ENCODE data around the gene NR0B2.
A peak's percentile ranks its signal among the peaks of the same experiment; 100 is the strongest.
"Not testable (repeated sequence)": the region's sequence is repeated elsewhere in the genome, so short reads cannot be mapped to it uniquely, and the experiment has no call there.

NR0B2 gene, protein sequence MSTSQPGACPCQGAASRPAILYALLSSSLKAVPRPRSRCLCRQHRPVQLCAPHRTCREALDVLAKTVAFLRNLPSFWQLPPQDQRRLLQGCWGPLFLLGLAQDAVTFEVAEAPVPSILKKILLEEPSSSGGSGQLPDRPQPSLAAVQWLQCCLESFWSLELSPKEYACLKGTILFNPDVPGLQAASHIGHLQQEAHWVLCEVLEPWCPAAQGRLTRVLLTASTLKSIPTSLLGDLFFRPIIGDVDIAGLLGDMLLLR

DNA sequence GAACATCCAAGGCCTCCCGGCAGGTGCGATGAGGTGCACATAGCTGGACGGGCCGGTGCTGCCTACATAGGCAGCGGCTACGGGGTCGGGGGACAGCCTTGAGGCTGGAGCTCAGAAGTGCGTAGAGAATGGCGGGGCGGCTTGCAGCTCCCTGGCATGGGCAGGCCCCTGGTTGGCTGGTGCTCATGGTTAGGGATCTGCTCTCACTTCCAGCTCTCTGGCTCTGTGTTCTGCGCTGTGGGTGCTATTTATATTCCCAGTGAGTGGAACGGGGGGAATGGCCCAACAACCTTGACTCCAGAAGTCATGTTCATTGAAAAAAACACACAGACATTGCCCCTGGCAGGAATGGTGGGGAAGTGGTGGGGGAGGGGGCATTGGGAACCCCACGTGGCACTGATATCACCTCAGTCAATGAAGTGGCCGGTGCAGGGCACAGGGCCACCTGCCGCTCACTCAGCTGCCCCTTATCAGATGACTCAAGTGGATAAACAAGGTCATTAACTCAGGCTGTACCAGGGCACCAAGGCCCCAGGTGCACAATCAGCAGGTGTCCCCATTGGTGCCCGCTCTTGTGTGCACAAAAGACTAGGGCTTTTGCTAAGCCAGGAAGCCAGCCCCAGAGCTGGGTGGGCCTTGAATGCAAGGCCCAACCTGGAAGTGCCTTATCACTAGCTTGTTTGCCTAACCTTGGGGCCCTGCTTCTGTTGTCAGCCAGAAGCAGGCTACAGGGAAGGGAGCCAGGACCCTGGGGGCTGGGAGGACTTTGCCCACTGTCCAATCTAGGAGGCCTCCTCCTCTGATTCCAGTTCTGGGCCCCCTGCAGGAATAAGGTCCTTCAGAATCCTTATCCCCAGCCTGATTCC, at the start of gene NR0B2:
Gene NR0B2, minus strand, starts transcription at position 222 of the 866 bp plus-strand sequence. Its CDS starts 35 bp downstream, at position 187.
- DNase-seq: no peak

DNA sequence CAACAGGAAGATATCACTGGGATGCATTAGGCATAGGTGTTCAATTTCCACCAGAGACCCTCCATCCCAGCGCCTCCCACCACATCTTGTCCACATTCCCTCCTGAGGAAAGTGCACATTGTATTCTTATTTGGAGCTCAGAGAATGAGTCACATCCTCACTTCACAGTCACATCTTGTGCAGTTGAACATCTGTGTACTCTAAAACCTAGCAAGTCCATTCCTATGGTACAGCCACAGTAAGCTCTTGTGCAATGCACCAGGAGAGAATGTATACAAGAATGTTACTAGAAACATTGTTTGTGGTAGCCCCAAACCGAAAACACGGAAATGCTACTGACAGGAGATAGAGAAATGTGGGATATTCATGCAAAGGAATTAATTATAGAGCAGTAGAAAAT, 48.1 kb upstream of the NR0B2 start:
- DNase-seq: no peak

DNA sequence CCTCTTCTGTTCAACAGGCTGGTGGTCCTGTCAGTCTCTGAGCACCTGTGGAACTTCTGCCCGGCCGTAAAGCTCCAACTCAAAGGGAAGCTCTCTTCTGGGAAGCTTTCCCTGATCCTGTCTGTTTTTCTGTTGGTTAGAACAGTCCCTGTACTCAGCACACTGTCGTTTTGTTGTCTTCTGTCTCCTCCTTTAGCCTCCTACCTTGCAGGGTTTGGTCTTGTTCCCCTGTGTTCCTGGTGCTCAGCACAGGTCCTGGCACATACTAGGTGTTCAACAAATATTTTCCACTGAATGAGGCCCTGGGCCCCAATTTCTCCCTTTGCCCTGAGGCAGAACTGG, 46.8 kb upstream of the NR0B2 start:
- DNase-seq: no peak

DNA sequence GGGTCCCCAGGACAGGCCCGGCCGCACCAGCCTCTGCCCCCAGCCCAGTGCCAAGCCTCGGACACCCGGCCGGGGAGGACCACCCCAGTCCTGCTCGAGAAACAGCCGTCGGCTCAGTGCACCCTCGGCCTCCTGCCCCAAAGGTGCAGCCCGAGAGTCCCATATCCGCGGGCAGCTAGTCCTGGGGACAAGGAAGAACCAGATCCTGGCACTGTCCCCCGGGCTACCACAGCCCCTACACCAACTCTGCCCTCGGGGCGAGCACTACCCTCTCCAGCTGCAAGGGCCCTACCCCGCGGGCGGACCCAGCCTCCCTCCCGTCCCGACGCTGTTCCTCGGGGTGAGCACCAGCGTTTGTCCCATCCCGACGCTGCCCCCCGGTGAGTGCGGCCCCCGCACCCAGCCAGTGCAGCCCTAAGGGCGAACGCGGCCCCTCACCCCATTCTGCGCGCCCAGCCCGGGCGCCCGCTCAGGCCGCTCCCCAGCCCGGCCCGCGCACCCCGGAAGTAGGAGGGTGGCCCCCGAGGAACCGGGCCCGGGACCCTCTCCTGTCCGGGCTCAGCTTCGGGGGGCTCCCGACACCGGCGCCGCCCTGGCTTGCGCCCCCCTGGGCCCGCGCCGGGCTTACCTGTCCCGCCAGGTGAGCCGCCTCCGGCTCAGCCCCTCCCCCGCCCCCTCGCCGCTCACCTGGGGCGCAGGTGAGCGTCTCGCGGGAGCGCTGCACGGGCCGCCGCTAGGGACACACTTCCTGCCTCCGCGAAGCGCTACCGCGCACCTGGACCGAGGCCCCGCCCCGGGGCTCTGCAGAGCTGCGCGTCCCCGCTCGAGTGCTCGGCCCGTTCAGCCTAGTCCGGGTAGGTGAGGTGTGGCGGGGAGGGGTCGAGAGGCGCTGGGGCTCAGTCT, 46.2 kb upstream of the NR0B2 start, which contains the start of gene KDF1:
Gene KDF1, minus strand, starts transcription at position 747 of the 903 bp plus-strand sequence. CDS start 8,088 bp downstream, outside the sequence.
- DNase-seq: no peak

DNA sequence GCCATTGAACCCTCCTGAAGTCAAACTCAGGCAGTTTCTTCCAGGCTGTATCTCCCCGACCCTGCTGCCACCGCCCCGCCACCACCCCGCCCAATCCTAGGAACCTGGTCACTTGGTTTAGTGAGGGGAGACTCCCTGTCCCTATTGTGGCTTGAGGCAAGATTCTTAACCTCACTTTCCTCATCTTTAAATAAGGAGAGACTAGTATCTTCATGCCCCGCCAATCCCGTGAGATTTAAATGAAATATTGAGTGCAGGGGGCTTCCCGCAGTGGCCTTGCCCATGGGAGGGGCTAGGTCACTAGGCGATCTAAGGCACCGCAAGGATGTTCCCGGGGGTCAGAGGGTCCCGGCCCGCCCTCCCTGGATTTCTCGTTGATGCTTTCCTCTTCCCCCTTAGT, 45.5 kb upstream of the NR0B2 start:
- no peak for DNase-seq

DNA sequence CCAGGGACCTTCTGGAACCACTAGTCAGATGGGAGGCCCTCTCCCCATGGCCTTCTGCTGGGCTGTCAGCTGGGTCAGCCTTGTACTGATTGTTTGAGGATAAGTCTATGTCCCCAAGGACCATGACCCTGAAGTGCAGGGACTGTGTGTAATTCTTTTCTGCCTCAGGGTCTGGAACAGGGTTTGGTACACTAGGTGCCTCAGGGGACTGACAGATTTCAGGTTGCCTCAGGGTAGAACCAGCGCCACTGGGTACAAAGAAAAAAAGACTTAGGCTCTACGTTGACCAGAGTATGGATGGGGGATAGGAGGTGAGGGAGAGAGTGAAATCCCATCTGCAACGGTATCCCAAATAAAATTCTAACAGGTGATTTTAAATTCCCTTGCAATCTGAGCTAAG, 43.5 kb upstream of the NR0B2 start:
- DNase-seq: no peak

DNA sequence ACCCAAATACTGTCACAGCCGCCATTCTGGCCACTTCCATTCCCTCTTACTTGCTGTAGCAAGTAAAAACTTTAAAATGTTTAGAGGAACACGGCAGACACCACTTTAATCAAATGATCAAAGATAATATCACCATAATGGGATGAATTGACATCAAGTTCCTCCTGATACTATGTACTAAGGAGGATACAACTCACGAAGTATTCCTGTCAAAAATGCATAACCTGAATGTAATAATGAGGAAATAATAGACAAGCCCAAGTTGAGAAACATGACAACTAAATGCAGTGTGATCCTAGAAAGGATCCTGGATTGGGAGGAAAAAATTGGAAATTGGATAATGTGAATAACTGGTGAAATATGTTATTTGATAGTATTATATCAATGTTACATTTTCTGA, 42.5 kb upstream of the NR0B2 start:
- no peak for DNase-seq

DNA sequence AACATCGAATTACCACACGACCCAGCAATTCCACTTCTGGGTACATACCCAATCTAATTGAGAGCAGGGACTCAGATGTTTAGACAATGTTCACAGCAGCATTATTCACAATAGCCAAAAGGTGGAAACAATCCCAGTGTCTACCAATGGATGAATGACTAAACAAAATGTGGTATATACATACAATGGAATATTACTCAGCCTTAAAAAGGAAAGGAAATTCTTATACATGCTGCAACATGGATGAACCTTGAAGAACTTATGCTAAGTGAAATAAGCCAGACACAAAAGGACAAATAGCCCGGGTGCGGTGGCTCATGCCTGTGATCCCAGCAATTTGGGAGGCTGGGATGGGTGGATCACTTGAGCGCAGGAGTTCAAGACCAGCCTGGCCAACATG, 39.6 kb upstream of the NR0B2 start:
- DNase-seq: no peak

DNA sequence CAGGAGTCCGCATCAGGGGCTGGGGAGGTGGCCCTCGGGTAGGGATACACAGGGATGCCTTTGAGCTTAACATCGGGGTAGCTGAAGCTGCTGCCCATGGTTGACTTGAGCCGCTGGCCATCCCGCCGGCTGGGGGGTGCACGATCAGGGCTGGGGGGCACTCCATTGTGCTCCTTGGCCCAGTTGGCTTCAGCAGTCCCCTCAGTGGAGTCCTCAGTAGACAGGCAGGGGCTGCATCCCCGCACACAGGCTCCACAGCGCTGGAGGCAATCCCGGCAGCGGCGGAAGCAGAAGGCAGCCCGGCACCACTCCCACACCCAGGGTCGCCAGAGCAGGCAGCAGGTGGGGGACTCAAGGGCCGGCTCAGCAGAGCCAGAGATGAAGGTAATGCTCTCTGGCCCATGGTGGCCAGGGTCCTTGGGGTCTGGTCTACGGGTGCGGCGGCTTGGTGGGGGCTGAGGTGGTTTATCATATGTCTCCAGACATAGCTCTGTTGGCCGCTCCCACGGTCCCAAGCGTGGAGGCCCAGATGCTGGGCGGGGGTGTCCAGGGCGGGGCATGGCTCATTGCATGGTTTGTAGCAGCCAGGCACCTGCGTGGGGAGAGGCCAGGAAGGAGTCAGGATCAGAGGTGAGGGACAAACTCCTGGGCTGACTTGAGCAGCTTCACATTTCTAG, 38.2 kb upstream of the NR0B2 start:
- no peak for DNase-seq

DNA sequence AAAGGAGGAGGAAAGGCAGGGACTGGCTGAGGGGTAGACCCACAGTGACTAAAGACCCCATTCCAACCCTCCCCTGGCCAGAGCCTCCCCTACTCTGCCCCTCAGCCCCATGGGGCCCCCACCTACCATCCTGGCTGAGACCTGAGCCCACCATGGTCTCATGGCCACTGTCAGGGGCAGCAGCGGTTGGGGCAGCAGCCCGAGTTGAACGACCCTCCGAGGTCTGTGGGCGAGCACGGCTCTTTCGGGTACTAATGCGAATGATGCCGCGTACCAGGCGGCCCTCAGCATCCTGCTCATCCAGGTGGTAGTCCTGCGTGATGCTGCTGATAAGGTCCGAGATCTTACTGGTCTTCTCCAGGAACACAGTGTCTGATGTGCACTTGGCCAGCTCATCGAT, 37.4 kb upstream of the NR0B2 start:
- no peak for DNase-seq

DNA sequence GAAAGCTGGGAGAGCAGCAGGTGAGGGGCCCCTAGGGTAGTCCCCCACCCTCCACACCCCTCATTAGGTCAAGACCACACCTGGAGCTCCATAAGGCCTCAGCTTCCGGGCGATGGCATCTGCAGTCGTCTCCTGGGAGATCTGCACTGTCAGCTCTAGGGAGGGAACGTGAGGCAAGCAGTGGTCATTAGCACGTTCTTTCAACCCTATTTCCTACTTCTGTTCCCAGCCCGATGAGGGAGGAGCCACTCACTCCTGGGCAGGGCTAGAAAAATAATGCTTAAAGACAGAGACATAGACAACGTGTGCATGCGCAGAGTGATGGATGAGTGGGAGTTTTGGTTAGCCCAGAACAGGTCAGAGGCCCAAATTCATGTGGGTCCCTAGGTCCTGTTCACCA, 36.8 kb upstream of the NR0B2 start:
- no peak for DNase-seq

DNA sequence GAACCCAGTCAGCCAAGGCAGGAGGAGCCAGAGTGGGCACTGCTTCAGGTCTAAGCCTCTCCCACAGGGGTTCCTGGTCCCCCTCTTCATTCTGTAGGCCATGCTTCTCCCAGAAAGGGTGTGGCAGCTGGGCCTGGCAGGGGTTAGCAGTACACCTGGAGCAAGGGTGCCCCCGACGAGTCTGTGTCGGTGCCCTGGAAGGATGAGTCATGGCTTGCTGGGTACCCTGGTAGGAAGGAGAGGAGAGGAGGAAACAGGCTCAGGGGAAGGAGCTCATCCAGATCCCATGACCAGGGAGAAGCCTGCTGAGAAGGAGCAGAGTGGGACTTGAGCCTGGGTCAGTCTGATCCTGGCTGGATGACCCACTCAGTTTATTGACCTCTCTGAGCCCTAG, 36.1 kb upstream of the NR0B2 start:
- no peak for DNase-seq

DNA sequence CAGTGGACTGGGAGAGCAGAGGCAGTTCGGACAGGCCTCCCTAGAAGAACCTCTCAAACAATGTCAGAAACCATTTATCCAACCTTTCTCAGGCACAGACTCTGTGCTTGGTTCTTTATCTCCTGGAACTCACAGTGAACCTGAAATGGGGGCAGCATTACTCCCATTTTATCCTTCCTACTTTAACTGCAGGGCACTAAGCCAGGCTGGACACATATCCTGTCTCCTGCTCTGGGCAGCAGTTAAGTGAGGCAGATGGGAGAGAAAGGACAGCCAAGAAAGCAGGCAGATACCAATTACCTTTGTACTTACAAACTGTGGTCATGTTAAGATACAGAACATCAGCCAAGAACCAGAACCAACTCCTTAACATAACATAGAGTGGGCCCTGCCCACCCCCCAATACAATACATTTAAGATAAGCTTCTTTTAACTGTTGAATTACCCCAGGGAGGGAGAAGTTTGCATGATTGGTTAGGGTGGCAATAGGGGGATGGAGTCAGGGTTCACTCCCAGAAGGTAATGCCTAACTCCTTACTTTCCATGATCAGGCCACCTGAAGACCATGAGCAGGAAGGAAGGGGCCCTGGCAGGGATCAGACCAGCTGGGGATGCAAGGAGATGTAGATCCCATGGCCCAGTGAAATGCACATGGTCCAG, 35.6 kb upstream of the NR0B2 start:
- no peak for DNase-seq

DNA sequence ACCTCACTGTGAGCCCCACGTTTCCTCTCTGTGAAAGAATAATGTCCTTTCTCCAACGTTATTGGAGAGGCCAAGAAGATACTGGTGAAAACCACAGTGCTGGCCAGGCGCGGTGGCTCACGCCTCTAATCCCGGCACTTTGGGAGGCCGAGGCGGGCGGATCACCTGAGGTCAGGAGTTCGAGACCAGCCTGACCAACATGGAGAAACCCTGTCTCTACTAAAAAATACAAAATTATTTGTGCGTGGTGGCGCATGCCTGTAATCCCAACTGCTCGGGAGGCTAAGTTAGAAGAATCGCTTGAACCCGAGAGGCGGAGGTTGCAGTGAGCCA, 34.9 kb upstream of the NR0B2 start:
- not testable (repeated sequence) for DNase-seq

DNA sequence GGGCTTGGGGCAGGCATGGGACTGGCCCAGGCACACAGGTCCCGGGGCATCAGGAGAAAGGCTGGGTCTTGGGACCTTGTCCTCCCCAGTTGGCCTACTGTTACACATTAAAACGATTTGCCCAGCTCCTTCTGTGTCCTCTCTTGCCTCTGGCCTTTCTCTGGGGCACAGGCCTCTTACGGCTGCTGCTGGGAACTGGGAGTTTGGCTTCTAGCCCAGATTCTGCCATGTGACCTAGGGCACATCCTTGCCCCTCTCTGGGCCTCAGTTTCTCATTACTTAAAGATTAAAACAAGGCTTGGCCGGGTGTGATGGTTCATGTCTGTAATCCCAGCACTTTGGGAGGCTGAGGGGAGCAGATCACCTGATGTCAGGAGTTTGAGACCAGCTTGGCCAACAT, 32.5 kb upstream of the NR0B2 start:
- DNase-seq: peak in 2 of 51 donors; percentile 1 to 4

DNA sequence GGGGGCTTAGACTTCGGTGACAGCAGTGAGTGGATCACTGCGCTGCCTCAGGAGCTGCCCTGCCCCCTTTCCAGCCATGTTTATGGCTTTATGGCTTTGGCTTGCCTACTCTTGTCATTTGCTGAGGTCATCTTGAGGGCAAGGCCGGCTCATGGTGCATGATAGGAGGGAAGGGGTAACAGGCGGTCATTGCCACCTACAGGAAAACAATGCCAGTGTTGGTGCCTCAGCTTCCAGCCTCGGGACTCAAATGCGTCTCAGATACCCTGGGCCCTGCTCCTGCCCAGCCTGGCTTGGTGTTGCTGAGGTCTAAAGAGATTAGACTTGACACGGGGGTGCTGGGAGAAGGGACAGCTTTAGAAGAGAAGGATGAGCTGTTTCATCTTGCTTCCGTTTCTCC, 32.0 kb upstream of the NR0B2 start:
- no peak for DNase-seq

DNA sequence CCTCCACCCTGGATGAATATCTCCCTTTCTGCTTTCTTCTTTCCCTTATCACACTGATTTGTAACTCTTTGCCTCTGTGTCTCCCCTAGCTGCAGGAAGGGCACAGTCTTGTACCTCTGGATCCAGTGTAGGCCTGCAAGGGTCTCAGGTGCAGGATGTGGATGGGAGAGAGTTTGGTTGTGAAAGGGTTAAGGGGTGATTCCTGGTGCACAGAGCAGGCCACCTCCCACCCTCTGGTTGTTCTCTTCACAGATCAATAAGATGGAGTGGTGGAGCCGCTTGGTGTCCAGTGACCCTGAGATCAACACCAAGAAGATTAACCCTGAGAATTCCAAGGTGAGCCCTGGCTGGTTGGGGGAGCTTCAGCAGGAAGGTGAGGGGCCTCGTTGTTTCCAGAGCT, 31.4 kb upstream of the NR0B2 start:
- DNase-seq: no peak

DNA sequence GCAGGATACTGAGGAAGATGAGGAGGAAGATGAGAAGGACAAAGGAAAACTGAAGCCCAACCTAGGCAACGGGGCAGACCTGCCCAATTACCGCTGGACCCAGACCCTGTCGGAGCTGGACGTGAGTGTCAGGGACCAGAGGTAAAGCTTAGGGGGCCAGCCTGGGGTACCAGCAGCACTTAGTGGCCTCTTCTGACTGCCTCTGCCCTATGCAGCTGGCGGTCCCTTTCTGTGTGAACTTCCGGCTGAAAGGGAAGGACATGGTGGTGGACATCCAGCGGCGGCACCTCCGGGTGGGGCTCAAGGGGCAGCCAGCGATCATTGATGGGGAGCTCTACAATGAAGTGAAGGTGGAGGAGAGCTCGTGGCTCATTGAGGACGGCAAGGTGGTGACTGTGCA, 28.9 kb upstream of the NR0B2 start:
- DNase-seq: no peak

DNA sequence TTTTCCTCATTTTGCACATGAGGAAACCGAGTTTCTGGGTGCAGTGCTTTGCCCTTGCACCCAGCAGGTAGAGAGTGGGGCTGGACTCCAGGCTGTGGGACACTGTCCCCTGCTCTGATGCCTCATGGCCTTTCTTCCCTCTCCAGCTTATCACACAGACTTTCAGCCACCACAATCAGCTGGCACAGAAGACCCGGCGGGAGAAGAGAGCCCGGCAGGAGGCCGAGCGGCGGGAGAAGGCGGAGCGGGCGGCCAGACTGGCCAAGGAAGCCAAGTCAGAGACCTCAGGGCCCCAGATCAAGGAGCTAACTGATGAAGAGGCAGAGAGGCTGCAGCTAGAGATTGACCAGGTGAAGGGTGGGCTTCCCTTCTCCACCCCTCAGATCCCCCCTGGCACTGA, 27.5 kb upstream of the NR0B2 start:
- DNase-seq: no peak

DNA sequence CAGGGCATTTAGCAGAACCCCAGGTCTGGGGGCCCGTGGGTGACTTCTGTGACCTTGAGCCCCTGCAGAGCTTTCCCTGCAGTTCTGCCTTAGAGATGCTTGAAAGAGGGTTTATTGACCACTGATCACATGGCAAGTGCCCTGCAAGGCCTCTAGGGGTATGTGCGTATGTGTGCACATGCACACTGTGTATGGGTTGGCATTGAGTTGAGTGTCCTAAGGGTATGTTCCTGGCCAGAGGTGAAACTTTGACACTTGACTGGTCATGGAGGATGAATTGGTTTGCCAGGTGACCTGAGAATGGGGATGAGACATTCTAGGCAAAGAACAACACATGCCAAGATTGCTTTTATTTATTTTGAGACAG, 24.9 kb upstream of the NR0B2 start:
- no peak for DNase-seq

DNA sequence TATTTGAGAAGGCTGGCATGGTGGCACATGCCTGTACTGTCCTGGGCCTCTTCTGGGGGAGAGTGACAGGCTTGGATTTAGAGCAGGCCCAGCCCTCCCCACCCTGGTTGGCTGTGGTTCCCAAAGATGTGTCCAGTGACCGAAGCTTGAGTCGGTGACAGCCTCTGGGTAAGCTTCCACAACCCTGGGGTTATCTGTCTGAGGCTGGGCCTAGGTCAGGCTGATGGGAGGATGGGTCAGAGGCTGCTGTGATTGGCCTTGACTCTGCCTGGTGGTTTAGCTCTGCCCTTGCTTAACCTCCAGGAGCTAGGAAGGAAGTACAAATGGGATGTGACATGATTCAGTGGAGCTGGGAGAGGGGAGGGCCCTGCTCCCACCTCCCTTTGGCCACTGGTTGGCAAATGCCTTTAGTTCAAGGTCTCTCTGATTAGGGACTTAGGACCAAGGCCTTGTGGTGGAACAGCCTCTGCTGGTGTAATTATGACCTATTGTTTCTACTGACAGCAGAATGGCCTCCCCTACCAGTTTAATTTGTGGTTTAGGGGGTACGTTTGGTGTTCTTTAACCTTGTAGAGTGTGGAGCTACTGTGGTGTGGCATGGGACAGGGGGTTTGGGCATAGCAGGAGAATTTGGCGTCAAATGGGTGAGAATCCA, 24.4 kb upstream of the NR0B2 start:
- DNase-seq: no peak
